ENCODE data around the gene PRPS1. TPM values are rescaled to one million over a fixed set of nuclear protein-coding genes. Genes with fewer than 3 reads are reported as not detected.
A peak's percentile ranks its signal among the peaks of the same experiment; 100 is the strongest.

The PRPS1 gene
- total RNA-seq, 1 donor from 2014 or later, result 22.1 TPM

- Histone ChIP-seq H3K4me1 (peaks cover 59% of the 10 kb centered on the region), H3K27ac (replicated peaks) (peak overlapping the region; percentile 94), H3K4me3 (peak overlapping the region; percentile 66), H3K9me3 (replicated peaks) (no peaks in the 10 kb centered on the region), H3K36me3 (no peaks in the 10 kb centered on the region), H3K27me3 (ENCODE audit: low read depth) (no peaks in the 10 kb centered on the region)
- DNase-seq, result peak; percentile 18
- intact Hi-C loops (cut with micrococcal nuclease), result loop anchor here (5.0 kb wide), 1 partner anchor 34 kb away; no protein-coding TSS in a partner anchor
- TF ChIP-seq CTCF (IDR thresholded peaks at IDR 0.05; ENCODE audit: borderline replicate concordance), result no peak
These were observed 49.6 kb downstream of the PRPS1 start for GRCh38 chrX:107677909-107678308.

- Histone ChIP-seq H3K27me3 (ENCODE audit: low read depth) (no peaks in the 10 kb centered on the region), H3K27ac (replicated peaks) (peak overlapping the region; percentile 94), H3K4me3 (no peak overlapping the region), H3K36me3 (no peaks in the 10 kb centered on the region), H3K4me1 (peaks cover 64% of the 10 kb centered on the region), H3K9me3 (replicated peaks) (no peaks in the 10 kb centered on the region)
- TF ChIP-seq CTCF (IDR thresholded peaks at IDR 0.05; ENCODE audit: borderline replicate concordance), result no peak
- intact Hi-C loops (cut with micrococcal nuclease), result loop anchor here (5.0 kb wide), 1 partner anchor 33 kb away; no protein-coding TSS in a partner anchor
- DNase-seq, result peak; percentile 83
These were observed 50.8 kb downstream of the PRPS1 start for GRCh38 chrX:107678957-107679740.

- DNase-seq, result no peak
- intact Hi-C loops (cut with micrococcal nuclease), result no loop called here
- Histone ChIP-seq H3K4me3 (no peak overlapping the region), H3K9me3 (replicated peaks) (no peaks in the 10 kb centered on the region), H3K27ac (replicated peaks) (peak overlapping the region; percentile 72), H3K27me3 (ENCODE audit: low read depth) (no peaks in the 10 kb centered on the region), H3K4me1 (peaks cover 58% of the 10 kb centered on the region), H3K36me3 (no peaks in the 10 kb centered on the region)
- TF ChIP-seq CTCF (IDR thresholded peaks at IDR 0.05; ENCODE audit: borderline replicate concordance), result no peak
These were observed 53.9 kb downstream of the PRPS1 start for GRCh38 chrX:107682256-107682655.

GRCh38 chrX:107683124-107683895 is 55.0 kb downstream of the PRPS1 start:
- Histone ChIP-seq H3K4me1 (peaks cover 47% of the 10 kb centered on the region), H3K36me3 (no peaks in the 10 kb centered on the region), H3K4me3 (no peak overlapping the region), H3K9me3 (replicated peaks) (no peaks in the 10 kb centered on the region), H3K27me3 (ENCODE audit: low read depth) (no peaks in the 10 kb centered on the region), H3K27ac (replicated peaks) (peak overlapping the region; percentile 72)
- intact Hi-C loops (cut with micrococcal nuclease), result no loop called here
- no peak for DNase-seq
- no peak for TF ChIP-seq CTCF (IDR thresholded peaks at IDR 0.05; ENCODE audit: borderline replicate concordance)

- Histone ChIP-seq H3K27me3 (ENCODE audit: low read depth) (no peaks in the 10 kb centered on the region), H3K4me3 (no peak overlapping the region), H3K9me3 (replicated peaks) (no peaks in the 10 kb centered on the region), H3K27ac (replicated peaks) (peak overlapping the region; percentile 72), H3K4me1 (peaks cover 41% of the 10 kb centered on the region), H3K36me3 (no peaks in the 10 kb centered on the region)
- intact Hi-C loops (cut with micrococcal nuclease), result no loop called here
- no peak for DNase-seq
- TF ChIP-seq CTCF (IDR thresholded peaks at IDR 0.05; ENCODE audit: borderline replicate concordance), result no peak
These were observed 55.6 kb downstream of the PRPS1 start for GRCh38 chrX:107683931-107684330.

Measured in left ventricle myocardium inferior (tissue), 1 donor.